ENCODE results near the gene CYLD.

Gene CYLD

GRCh38 chr16:50821586-50821985 is 79.7 kb downstream of the CYLD start:
- DNase-seq (ENCODE audit: low read depth), result no peak
- no peak overlapping the region for H3K4me3 ChIP-seq (ENCODE audit: low read depth, low read length)
- peak; percentile 38 for TF ChIP-seq CTCF (IDR thresholded peaks at IDR 0.05; ENCODE audit: control insufficient read depth, extremely low read depth, insufficient read depth)

- TF ChIP-seq CTCF (IDR thresholded peaks at IDR 0.05; ENCODE audit: control insufficient read depth, extremely low read depth, insufficient read depth), result no peak
- no peak overlapping the region for H3K4me3 ChIP-seq (ENCODE audit: low read depth, low read length)
- DNase-seq (ENCODE audit: low read depth), result no peak
Observed at GRCh38 chr16:50822671-50823070, 80.8 kb downstream of the CYLD start.

GRCh38 chr16:50826797-50827316 is 85.0 kb downstream of the CYLD start:
- DNase-seq (ENCODE audit: low read depth), result no peak
- no peak for TF ChIP-seq CTCF (IDR thresholded peaks at IDR 0.05; ENCODE audit: control insufficient read depth, extremely low read depth, insufficient read depth)
- no peak overlapping the region for H3K4me3 ChIP-seq (ENCODE audit: low read depth, low read length)

GRCh38 chr16:50828164-50828702 is 86.3 kb downstream of the CYLD start:
- no peak for TF ChIP-seq CTCF (IDR thresholded peaks at IDR 0.05; ENCODE audit: control insufficient read depth, extremely low read depth, insufficient read depth)
- DNase-seq (ENCODE audit: low read depth), result no peak
- no peak overlapping the region for H3K4me3 ChIP-seq (ENCODE audit: low read depth, low read length)

- TF ChIP-seq CTCF (IDR thresholded peaks at IDR 0.05; ENCODE audit: control insufficient read depth, extremely low read depth, insufficient read depth), result no peak
- no peak overlapping the region for H3K4me3 ChIP-seq (ENCODE audit: low read depth, low read length)
- DNase-seq (ENCODE audit: low read depth), result no peak
Observed at GRCh38 chr16:50830698-50831097, 88.8 kb downstream of the CYLD start.

GRCh38 chr16:50831751-50832150 is 89.9 kb downstream of the CYLD start:
- TF ChIP-seq CTCF (IDR thresholded peaks at IDR 0.05; ENCODE audit: control insufficient read depth, extremely low read depth, insufficient read depth), result no peak
- DNase-seq (ENCODE audit: low read depth), result no peak
- no peak overlapping the region for H3K4me3 ChIP-seq (ENCODE audit: low read depth, low read length)

- TF ChIP-seq CTCF (IDR thresholded peaks at IDR 0.05; ENCODE audit: control insufficient read depth, extremely low read depth, insufficient read depth), result no peak
- no peak overlapping the region for H3K4me3 ChIP-seq (ENCODE audit: low read depth, low read length)
- DNase-seq (ENCODE audit: low read depth), result no peak
Observed at GRCh38 chr16:50833929-50834328, 92.0 kb downstream of the CYLD start.

Data from LNCaP clone FGC (cell line).